ENCODE measurements around the gene CCN5.

GRCh38 chr20:44771172-44771535, 56.0 kb downstream of the CCN5 start:
- no peak for TF ChIP-seq CTCF (conservative IDR thresholded peaks at IDR 0.05; ENCODE audit: low read length)
- TF ChIP-seq EZH2phosphoT487 (IDR thresholded peaks at IDR 0.05; ENCODE audit: borderline replicate concordance, low read depth, low read length): no peak
